OCI-LY7 (cell line): ENCODE results near the gene TICRR. TPM values are rescaled to one million over a fixed set of nuclear protein-coding genes. Genes with fewer than 3 reads are reported as not detected.

ENCODE experiments used
- BruUV-seq: library from RNA; stranded (reverse); fragments of 400-500 nt; replicated peaks from 2 replicates; lab custom pipeline; 2021; lab: Mats Ljungman, UMichigan
- CTCF ChIA-PET: fragments of 300-600 bp; sonication (Branson Sonifier 250); formaldehyde crosslinking; loops from one replicate; lab custom pipeline; 2022; ENCODE audit warnings: antibody characterized with exemption; ENCODE audit not compliant: unreplicated experiment; lab: Charles Lee
- POLR2A ChIA-PET: fragments of 300-600 bp; sonication (Branson Sonifier 250); formaldehyde crosslinking; loops from one replicate; lab custom pipeline; 2022; ENCODE audit warnings: antibody characterized with exemption; lab: Charles Lee
- DNase-seq: peaks from one replicate; pipeline ENCODE4 v3.0.0-alpha.2; 2015; ENCODE audit warnings: low spot score
- H2AFZ ChIP-seq: fragments of 200-600 bp; sonication (generic), shearing (Covaris generic); 2 replicates; pipeline ENCODE4 v1.6.1; 2014; ENCODE audit warnings: mild to moderate bottlenecking, antibody characterized with exemption, low read length, moderate library complexity
- H3K27ac ChIP-seq: fragments of 200-600 bp; sonication (generic); 2 replicates; pipeline ENCODE4 v1.5.1; 2014; ENCODE audit warnings: mixed run types, low read depth, mild to moderate bottlenecking, moderate library complexity, low read length, inconsistent platforms; ENCODE audit not compliant: poor library complexity, severe bottlenecking
- H3K36me3 ChIP-seq: fragments of 200-600 bp; sonication (generic); 2 replicates; pipeline ENCODE4 v1.6.1; 2014; ENCODE audit warnings: mild to moderate bottlenecking, antibody characterized with exemption, low read length, moderate library complexity, mixed read lengths; ENCODE audit not compliant: insufficient read depth
- H3K4me1 ChIP-seq: fragments of 200-600 bp; sonication (generic); 2 replicates; pipeline ENCODE4 v1.5.1; 2014; ENCODE audit warnings: mild to moderate bottlenecking, low read length; ENCODE audit not compliant: insufficient read depth, poor library complexity, severe bottlenecking
- H3K4me2 ChIP-seq: fragments of 200-600 bp; sonication (generic); 2 replicates; pipeline ENCODE4 v1.6.1; 2014; ENCODE audit warnings: mild to moderate bottlenecking, low read length
- H3K4me3 ChIP-seq: fragments of 200-600 bp; sonication (generic); 2 replicates; pipeline ENCODE4 v1.5.1; 2014; ENCODE audit warnings: mild to moderate bottlenecking, low read depth, low read length; ENCODE audit not compliant: poor library complexity, severe bottlenecking
- H3K79me2 ChIP-seq: fragments of 200-600 bp; sonication (generic); 2 replicates; pipeline ENCODE4 v1.6.1; 2016; ENCODE audit warnings: low read depth, mild to moderate bottlenecking, low read length, moderate library complexity, mixed read lengths; ENCODE audit not compliant: insufficient read depth
- H3K9me2 ChIP-seq: fragments of 200-600 bp; sonication (generic); 2 replicates; pipeline ENCODE4 v1.6.1; 2016; ENCODE audit warnings: mild to moderate bottlenecking, low read length, mixed read lengths; ENCODE audit not compliant: insufficient read depth
- H3K9me3 ChIP-seq: fragments of 200-600 bp; sonication (generic); 2 replicates; pipeline ENCODE4 v1.6.1; 2014; ENCODE audit warnings: mild to moderate bottlenecking, mixed run types, low read length, mixed read lengths
- H4K20me1 ChIP-seq: fragments of 200-600 bp; sonication (generic); 2 replicates; pipeline ENCODE4 v1.6.1; 2014; ENCODE audit warnings: mild to moderate bottlenecking, antibody characterized with exemption, low read length, moderate library complexity, mixed read lengths; ENCODE audit not compliant: insufficient read depth
- EZH2phosphoT487 ChIP-seq: fragments of 200-600 bp; sonication (generic); IDR thresholded peaks from 2 replicates; pipeline ENCODE4 v1.6.1; 2018; ENCODE audit warnings: low read depth, borderline replicate concordance, mild to moderate bottlenecking, mixed run types, antibody characterized with exemption, low read length, moderate library complexity, mixed read lengths
- intact Hi-C: fragments of 100-400 bp; cut with micrococcal nuclease; formaldehyde crosslinking; loops from one replicate; pipeline ENCODE4 v1.10.0; 2022; ENCODE audit not compliant: unreplicated experiment
- total RNA-seq, 2 experiments: library from RNA; depleted of rRNA in 1 of 2; stranded (reverse); fragments of >200 nt in 1 of 2; shearing (Covaris generic) in 1 of 2; gene quantifications; 2 replicates each; pipeline ENCODE4 v1.2.3, GENCODE V29; 2014 to 2022
- TF ChIP-seq, protein P1 (sequence below): fragments of 200-600 bp; sonication (generic); conservative IDR thresholded peaks from 2 replicates; pipeline ENCODE4 v1.5.1; 2014; ENCODE audit warnings: mild to moderate bottlenecking, antibody characterized with exemption, low read length, moderate library complexity, mixed read lengths

The TICRR gene
- total RNA-seq, 2 experiments from 2014 or later = 25.9 to 44.4 TPM

DNA sequence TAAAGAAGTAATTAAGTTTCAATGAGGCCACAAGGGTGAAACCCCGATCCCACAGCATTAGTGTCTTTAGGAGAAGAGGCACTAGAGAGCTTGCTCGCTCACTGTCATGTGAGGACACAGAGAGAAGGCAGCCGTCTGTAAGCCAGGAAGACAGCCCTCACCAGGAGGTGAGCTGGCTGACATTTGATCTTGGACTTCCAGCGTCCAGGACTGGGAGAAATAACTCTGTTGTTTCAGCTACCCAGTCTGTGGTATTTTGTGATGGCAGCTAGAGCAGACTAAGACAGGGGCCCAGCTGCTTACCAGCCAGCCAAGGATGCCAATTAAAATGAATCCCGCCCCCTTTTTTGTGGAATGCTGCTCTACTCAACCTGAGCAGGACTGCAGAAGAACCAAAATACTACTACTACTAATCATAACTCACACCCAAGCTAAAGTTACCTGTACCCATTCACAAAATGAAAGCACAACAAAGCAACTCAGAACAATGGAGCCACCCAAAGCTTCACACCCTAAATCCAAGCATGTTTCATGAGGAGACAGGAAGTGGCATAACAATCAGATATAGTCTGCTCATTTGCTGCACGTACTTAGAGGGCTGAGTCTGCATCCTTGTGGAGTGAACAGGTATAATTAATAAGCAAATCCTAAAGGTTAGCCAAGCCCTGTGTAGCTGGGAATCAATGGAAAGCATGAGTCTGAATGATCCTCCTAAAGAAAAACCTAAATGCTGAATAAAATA lies 43.3 kb upstream of the TICRR start:
- DNase-seq = no peak
- no peaks in the 10 kb centered on the region for H3K9me2 ChIP-seq
- intact Hi-C loops = no loop called here
- no peaks in the 10 kb centered on the region for H3K36me3 ChIP-seq
- H3K27ac ChIP-seq = no peak overlapping the region
- no peak overlapping the region for H3K4me2 ChIP-seq
- no peaks in the 10 kb centered on the region for H3K9me3 ChIP-seq
- no peaks in the 10 kb centered on the region for H4K20me1 ChIP-seq
- H2AFZ ChIP-seq = no peak overlapping the region
- no peak overlapping the region for H3K4me3 ChIP-seq
- BruUV-seq = no TSS peak
- ChIA-PET POLR2A (interaction anchor here (0.5 kb wide), 1 partner anchor 164 kb away, joined by 5 read pairs; no protein-coding TSS in a partner anchor), CTCF (no interaction called here)
- no peaks in the 10 kb centered on the region for H3K4me1 ChIP-seq
- TF ChIP-seq, protein P1, sequence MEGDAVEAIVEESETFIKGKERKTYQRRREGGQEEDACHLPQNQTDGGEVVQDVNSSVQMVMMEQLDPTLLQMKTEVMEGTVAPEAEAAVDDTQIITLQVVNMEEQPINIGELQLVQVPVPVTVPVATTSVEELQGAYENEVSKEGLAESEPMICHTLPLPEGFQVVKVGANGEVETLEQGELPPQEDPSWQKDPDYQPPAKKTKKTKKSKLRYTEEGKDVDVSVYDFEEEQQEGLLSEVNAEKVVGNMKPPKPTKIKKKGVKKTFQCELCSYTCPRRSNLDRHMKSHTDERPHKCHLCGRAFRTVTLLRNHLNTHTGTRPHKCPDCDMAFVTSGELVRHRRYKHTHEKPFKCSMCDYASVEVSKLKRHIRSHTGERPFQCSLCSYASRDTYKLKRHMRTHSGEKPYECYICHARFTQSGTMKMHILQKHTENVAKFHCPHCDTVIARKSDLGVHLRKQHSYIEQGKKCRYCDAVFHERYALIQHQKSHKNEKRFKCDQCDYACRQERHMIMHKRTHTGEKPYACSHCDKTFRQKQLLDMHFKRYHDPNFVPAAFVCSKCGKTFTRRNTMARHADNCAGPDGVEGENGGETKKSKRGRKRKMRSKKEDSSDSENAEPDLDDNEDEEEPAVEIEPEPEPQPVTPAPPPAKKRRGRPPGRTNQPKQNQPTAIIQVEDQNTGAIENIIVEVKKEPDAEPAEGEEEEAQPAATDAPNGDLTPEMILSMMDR = no peak
- no peak for TF ChIP-seq EZH2phosphoT487
- H3K79me2 ChIP-seq = no peaks in the 10 kb centered on the region

DNA sequence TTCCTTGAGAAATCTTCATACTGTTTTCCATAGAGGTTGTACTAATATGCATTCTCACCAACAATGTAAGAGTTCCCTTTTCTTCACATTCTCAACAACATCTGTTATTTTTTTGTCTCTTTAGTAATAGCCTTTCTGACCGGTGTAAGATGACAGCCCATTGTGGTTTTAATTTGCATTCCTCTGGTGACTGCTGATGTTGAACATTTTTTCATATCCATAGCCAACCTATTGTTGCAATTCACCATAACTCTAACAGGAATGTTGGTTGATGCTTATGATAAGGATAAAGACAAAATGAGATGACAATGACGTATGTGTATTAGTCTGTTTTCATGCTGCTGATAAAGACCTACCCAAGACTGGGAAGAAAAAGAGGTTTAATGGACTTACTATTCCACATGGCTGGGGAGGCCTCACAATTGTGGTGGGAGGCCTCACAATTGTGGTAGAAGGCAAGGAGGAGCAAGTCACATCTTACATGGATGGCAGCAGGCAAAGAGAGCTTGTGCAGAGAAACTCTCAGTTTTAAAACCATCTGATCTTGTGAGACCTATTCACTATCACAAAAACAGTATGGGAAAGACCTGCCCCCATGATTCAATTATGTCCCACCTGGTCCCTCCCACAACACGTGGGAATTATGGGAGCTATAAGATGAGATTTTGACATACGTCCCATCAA lies 41.3 kb upstream of the TICRR start:
- POLR2A ChIA-PET = no interaction called here
- H3K27ac ChIP-seq = no peak overlapping the region

More for the DNA sequence above, 41.3 kb upstream of the TICRR start:
- H4K20me1 ChIP-seq = no peaks in the 10 kb centered on the region
- H3K4me3 ChIP-seq = no peak overlapping the region
- H3K36me3 ChIP-seq = no peaks in the 10 kb centered on the region
- no peaks in the 10 kb centered on the region for H3K9me2 ChIP-seq
- no TSS peak for BruUV-seq
- intact Hi-C loops = no loop called here
- H2AFZ ChIP-seq = no peak overlapping the region
- TF ChIP-seq EZH2phosphoT487 = no peak
- TF ChIP-seq, protein P1 = no peak
- CTCF ChIA-PET = no interaction called here
- no peaks in the 10 kb centered on the region for H3K79me2 ChIP-seq
- no peaks in the 10 kb centered on the region for H3K4me1 ChIP-seq
- DNase-seq = no peak
- H3K4me2 ChIP-seq = no peak overlapping the region
- peaks cover 9% of the 10 kb centered on the region; the same call in 1 of the 2 replicates for H3K9me3 ChIP-seq
